Measurements from ENCODE around the gene CARMIL3.

Gene CARMIL3

DNA sequence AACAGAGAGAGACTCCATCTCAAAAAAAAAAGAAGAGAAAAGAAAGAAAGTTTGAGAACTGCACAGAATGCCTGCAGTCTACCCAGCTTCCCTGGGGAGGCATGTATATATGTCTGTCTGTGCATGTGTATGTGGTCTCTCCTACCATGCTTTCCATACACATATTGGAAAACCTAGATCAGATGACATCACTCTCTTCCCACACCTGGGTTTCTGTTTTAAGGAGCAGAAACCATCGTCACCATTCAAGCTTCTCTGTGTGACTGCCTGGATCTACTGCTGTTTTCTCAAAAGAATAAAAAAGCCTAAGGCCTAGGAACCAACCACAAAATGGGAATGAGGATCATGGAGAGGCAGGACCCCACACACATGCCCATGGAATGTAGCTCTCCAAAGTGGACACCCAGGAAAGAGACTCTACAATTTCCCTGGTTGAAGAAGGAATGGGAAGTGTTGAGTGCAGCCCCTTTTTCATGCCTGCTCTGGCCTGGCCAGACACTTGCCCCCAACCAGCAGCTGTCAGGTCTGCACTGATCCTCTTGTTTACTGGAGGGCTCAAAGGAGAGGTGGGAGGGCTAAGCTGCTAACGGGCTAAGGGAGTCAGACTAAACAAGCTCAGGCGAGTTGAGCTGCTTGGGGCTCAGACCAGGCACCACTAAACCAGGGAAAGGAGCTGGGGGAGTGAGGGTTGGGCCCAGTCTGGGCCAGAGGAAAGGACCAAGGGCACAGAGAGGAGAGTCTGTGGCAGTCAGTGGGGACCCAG is 34.6 kb downstream of the CARMIL3 start:
- no peak for DNase-seq (ENCODE audit: insufficient read length, low spot score)
- FAIRE-seq, result no peak
- no peak for TF ChIP-seq POU2F2 (IDR thresholded peaks at IDR 0.05; ENCODE audit: low read depth, low read length)
- TF ChIP-seq TAF1 (IDR thresholded peaks at IDR 0.05; ENCODE audit: low read depth, low read length), result no peak

DNA sequence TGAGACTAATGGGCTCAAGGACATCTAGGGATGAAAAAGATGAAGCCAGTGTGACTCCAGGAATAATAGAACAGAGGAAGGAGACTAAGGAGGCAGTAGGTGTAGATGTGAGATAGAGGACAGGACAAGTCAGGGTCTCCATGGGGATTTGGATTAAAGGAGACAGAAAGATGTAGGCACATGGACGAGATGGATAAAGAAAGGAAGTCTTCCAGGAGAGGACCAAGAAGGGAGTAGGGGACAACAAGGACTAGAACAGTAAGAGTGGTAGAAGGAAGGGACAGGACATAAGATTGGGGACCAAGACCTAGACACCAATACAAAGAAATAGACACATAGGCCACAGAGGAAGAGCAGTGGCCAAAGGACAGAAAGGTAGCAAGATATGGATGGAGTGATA is 35.2 kb downstream of the CARMIL3 start:
- no peak for FAIRE-seq
- no peak for DNase-seq (ENCODE audit: insufficient read length, low spot score)
- no peak for TF ChIP-seq PAX5 (IDR thresholded peaks at IDR 0.05; ENCODE audit: insufficient read depth, low read length, severe bottlenecking)
- no peak for TF ChIP-seq TAF1 (IDR thresholded peaks at IDR 0.05; ENCODE audit: low read depth, low read length)
- TF ChIP-seq POLR2A (IDR thresholded peaks at IDR 0.05; ENCODE audit: low read depth, low read length), result no peak
- no peak for TF ChIP-seq POLR2AphosphoS5 (IDR thresholded peaks at IDR 0.05; ENCODE audit: low read depth, low read length)
- no peak for TF ChIP-seq POU2F2 (IDR thresholded peaks at IDR 0.05; ENCODE audit: low read depth, low read length)
- no peak for TF ChIP-seq SPI1 (IDR thresholded peaks at IDR 0.05; ENCODE audit: low read depth, low read length)

DNA sequence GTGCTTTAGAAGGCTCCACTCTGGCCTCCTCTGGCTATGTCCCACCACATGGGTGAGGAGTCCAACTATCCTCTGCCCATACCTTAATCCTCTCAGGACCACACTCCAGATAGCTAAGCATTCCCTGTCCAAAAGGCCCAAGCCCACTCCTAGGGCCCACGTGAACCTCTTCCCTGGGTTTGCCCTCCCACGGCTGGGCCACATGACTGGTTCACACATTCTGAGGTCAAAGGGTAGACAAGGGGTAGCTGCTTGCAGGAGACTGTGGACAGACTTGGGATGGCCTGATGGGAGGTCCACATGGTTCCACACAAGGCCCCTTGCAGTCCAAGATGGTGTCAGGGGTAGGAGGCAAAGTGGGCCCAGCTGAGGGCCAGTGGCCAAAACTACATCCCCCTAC is 36.3 kb downstream of the CARMIL3 start:
- FAIRE-seq (no peak), DNase-seq (ENCODE audit: insufficient read length, low spot score) (no peak)
- TF ChIP-seq TAF1 (IDR thresholded peaks at IDR 0.05; ENCODE audit: low read depth, low read length) (no peak), SPI1 (IDR thresholded peaks at IDR 0.05; ENCODE audit: low read depth, low read length) (no peak), PAX5 (IDR thresholded peaks at IDR 0.05; ENCODE audit: insufficient read depth, low read length, severe bottlenecking) (no peak), POU2F2 (IDR thresholded peaks at IDR 0.05; ENCODE audit: low read depth, low read length) (no peak), POLR2AphosphoS5 (IDR thresholded peaks at IDR 0.05; ENCODE audit: low read depth, low read length) (no peak), POLR2A (IDR thresholded peaks at IDR 0.05; ENCODE audit: low read depth, low read length) (no peak)

DNA sequence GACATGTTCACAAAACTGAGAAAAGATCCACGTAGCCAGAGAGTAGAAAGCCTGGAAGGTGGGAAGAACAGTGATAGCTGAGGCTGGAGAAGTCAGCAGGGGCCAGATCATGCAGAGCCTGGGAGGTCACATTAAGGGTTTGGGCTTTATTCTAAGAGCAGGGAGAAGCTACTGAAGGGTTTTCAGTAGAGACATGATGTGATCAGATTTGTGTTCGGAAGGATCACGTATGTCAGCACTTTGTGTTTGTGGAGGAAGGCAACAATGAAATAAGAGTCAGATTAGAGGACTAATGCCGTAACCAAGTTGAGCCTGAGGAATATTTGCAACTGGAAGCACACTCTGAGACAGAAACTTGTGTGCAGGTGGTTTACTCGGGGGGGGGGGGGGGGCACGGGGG is 38.1 kb downstream of the CARMIL3 start:
- no peak for DNase-seq (ENCODE audit: insufficient read length, low spot score)
- TF ChIP-seq POLR2AphosphoS5 (IDR thresholded peaks at IDR 0.05; ENCODE audit: low read depth, low read length) (no peak), POLR2A (IDR thresholded peaks at IDR 0.05; ENCODE audit: low read depth, low read length) (no peak), POU2F2 (IDR thresholded peaks at IDR 0.05; ENCODE audit: low read depth, low read length) (no peak), TAF1 (IDR thresholded peaks at IDR 0.05; ENCODE audit: low read depth, low read length) (no peak), SPI1 (IDR thresholded peaks at IDR 0.05; ENCODE audit: low read depth, low read length) (no peak), PAX5 (IDR thresholded peaks at IDR 0.05; ENCODE audit: insufficient read depth, low read length, severe bottlenecking) (no peak)
- no peak for FAIRE-seq

DNA sequence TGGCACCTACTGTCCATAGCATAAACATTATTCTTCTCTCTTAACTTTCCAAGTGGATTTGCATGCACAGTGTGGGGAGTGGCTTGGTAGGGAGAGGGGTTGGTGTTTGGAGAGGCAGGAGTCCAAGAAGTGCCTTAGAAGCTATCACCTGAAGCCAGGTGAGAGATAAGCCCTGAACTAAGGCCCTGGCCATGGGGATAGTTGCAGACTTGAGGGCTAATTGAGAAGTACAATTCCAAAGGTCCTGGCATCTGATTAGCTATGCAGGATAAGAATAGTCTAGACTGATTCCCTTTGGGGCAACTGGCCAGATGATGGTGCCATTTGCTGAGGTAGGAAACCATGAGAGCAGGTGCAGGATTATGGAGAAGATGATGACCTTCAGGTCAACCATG is 40.3 kb downstream of the CARMIL3 start:
- no peak for TF ChIP-seq POLR2A (IDR thresholded peaks at IDR 0.05; ENCODE audit: low read depth, low read length)
- TF ChIP-seq TAF1 (IDR thresholded peaks at IDR 0.05; ENCODE audit: low read depth, low read length), result no peak
- no peak for TF ChIP-seq POLR2AphosphoS5 (IDR thresholded peaks at IDR 0.05; ENCODE audit: low read depth, low read length)
- TF ChIP-seq PAX5 (IDR thresholded peaks at IDR 0.05; ENCODE audit: insufficient read depth, low read length, severe bottlenecking), result no peak
- no peak for TF ChIP-seq POU2F2 (IDR thresholded peaks at IDR 0.05; ENCODE audit: low read depth, low read length)
- no peak for TF ChIP-seq SPI1 (IDR thresholded peaks at IDR 0.05; ENCODE audit: low read depth, low read length)
- FAIRE-seq (no peak), DNase-seq (ENCODE audit: insufficient read length, low spot score) (no peak)

DNA sequence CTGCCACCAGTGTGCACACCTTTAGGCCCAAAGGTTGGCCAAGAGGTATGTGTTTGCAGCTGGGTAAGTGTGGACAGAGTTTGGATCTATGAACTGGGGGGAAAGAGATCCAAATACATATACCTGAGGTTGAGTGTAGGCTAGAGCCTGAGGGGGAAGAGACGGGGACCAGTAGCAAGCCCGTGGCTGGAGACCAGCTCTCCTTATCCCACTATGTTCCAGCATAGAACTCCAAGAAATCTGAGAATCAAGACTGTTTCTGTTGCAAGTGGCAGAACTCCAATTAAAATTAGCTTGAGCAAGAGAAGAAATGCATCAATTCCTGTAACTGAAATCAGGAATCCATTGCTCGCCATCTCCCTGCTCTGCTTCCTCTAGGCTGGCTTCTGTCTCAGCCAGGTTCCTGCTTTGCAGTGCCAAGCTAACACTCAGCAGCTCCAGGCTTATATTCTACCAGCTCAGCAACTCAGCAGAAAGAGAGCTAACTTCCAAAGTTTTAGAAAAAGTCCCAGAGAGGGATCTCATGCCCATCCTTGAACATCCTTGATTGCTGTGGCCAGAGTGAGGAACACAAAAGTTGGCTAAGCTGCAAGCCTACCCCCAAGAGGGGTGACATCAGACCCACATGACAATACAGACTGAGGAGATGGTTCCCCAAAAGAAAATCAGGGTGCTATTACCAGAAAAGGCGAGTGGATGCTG is 40.8 kb downstream of the CARMIL3 start:
- FAIRE-seq (no peak), DNase-seq (ENCODE audit: insufficient read length, low spot score) (no peak)
- no peak for TF ChIP-seq POU2F2 (IDR thresholded peaks at IDR 0.05; ENCODE audit: low read depth, low read length)
- no peak for TF ChIP-seq TAF1 (IDR thresholded peaks at IDR 0.05; ENCODE audit: low read depth, low read length)
- no peak for TF ChIP-seq PAX5 (IDR thresholded peaks at IDR 0.05; ENCODE audit: insufficient read depth, low read length, severe bottlenecking)
- TF ChIP-seq POLR2A (IDR thresholded peaks at IDR 0.05; ENCODE audit: low read depth, low read length), result no peak
- no peak for TF ChIP-seq POLR2AphosphoS5 (IDR thresholded peaks at IDR 0.05; ENCODE audit: low read depth, low read length)
- no peak for TF ChIP-seq SPI1 (IDR thresholded peaks at IDR 0.05; ENCODE audit: low read depth, low read length)

DNA sequence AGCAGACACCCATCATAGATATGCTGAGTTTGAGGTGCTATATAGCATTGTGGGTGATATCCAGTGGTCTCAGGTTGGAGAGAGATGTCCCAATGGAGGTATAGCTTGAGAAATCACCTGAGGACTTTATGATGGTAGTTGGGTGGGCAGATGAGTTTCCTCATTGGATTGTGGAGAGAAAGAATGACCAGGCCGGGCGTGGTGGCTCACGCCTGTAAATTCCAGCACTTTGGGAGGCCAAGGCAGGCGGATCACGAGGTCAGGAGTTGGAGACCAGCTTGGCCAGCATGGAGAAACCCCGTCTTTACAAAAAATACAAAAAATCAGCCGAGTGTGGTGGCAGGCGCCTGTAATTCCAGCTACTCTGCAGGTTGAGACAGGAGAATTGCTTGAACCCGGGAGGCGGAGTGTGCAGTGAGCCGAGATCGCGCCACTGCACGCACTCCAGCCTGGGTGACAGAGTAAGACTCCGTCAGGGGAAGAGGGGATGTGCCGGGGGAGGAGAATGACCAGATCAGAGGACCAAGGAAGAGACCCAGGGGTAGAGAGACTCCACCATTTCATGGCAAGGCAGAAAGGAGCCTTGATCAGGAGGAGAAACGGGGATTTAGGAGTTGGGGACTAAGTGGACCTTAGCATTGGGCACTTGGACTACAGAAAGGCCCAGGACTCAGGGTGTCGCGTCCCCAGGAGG is 41.5 kb downstream of the CARMIL3 start:
- DNase-seq (ENCODE audit: insufficient read length, low spot score) (no peak), FAIRE-seq (no peak)
- TF ChIP-seq POU2F2 (IDR thresholded peaks at IDR 0.05; ENCODE audit: low read depth, low read length), result no peak
- no peak for TF ChIP-seq PAX5 (IDR thresholded peaks at IDR 0.05; ENCODE audit: insufficient read depth, low read length, severe bottlenecking)
- no peak for TF ChIP-seq POLR2A (IDR thresholded peaks at IDR 0.05; ENCODE audit: low read depth, low read length)
- TF ChIP-seq TAF1 (IDR thresholded peaks at IDR 0.05; ENCODE audit: low read depth, low read length), result no peak
- no peak for TF ChIP-seq SPI1 (IDR thresholded peaks at IDR 0.05; ENCODE audit: low read depth, low read length)
- no peak for TF ChIP-seq POLR2AphosphoS5 (IDR thresholded peaks at IDR 0.05; ENCODE audit: low read depth, low read length)

DNA sequence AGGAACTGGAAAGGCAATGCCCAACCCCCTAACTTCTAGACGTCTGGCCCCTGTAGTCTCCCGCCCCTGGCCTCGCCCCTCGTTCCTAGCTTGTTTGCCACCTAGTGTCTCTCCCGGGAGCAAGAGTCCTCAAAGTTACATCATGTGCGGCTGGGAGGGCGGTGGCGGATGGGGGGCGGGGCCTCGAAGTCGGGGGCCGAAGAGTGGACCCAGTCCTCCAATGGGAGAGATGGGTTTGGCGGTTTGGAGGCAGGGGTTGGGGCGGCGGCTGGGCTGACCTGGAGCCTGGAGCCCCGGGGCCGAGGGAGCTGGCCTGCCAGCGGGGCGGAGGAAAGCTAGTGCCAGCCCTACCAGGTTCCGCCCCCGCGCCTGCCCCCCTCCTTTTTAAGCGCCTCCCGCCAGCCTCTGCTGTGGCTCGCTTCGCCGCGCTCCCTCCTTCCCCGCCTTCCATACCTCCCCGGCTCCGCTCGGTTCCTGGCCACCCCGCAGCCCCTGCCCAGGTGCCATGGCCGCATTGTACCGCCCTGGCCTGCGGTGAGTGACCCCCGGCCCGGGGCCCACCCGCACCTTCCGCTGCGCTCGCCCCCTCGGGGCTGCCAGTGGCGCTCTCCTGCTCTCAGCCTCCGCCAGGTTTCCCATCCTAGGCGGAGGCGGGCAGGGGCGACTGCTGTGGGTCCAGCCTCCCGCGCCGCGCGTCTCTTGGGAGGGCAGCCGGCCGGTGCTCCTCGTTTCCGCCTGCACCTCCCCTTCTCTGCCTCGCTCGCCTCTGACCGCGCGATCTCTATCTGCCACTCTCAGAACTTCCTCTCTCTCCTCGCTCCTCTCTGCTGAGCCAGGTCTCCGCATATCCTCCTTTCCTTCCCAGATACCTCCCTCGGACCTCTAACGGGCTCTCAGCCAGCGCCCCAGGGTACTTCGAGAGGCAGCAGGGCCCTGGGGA is 42.4 kb downstream of the CARMIL3 start, which contains the start of gene PCK2:
Gene PCK2 (plus strand): TSS at position 411 of the 940 bp plus-strand sequence. CDS start 95 bp downstream, at position 506.
- no peak for TF ChIP-seq PAX5 (IDR thresholded peaks at IDR 0.05; ENCODE audit: insufficient read depth, low read length, severe bottlenecking)
- no peak; the same call in 1 of the 2 replicates for TF ChIP-seq TAF1 (IDR thresholded peaks at IDR 0.05; ENCODE audit: low read depth, low read length)
- TF ChIP-seq SPI1 (IDR thresholded peaks at IDR 0.05; ENCODE audit: low read depth, low read length), result peak; percentile 74
- TF ChIP-seq POU2F2 (IDR thresholded peaks at IDR 0.05; ENCODE audit: low read depth, low read length), result no peak
- TF ChIP-seq POLR2A (IDR thresholded peaks at IDR 0.05; ENCODE audit: low read depth, low read length), result peak; percentile 51; the same call in 1 of the 2 replicates
- peak; percentile 70 for TF ChIP-seq POLR2AphosphoS5 (IDR thresholded peaks at IDR 0.05; ENCODE audit: low read depth, low read length)
- FAIRE-seq (peak; percentile 69), DNase-seq (ENCODE audit: insufficient read length, low spot score) (peak; percentile 78)

Data from GM12891 (cell line).